Ureter (tissue), 1 donor: ENCODE data around the gene EYS. TPM values are rescaled to one million over a fixed set of nuclear protein-coding genes. Genes with fewer than 3 reads are reported as not detected.
"Not testable (repeated sequence)": the region's sequence is repeated elsewhere in the genome, so short reads cannot be mapped to it uniquely, and the experiment has no call there.

Source experiments
- DNase-seq: peaks from one replicate; pipeline ENCODE4 v3.0.0-alpha.2; 2020; ENCODE audit warnings: low spot score
- total RNA-seq: library from RNA; stranded (reverse); gene quantifications from one replicate; pipeline ENCODE4 v1.2.4, GENCODE V29; 2023
- donor health status: DM: yes; HTN: yes; CAD: no.

Gene EYS
- total RNA-seq, 1 donor from 2014 or later, result not detected

DNA sequence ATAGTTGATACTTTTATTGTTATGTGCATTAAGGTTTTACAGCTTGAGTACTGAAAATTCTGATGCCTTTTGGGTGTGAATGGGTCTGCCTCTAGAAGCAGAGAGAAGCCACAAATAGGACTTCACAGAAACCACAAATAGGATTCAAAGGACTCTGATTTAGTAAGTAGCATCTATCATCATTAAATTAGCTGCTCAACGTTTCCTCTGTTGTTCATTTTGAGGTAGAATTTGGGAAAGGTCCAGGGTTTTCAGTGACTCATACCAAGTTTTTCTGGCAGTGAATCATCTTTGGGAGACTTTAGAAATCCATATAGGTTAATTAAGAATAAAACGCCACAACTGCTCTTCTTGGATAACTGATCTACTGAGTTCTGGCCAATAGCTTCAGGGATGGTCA lies 1966.3 kb downstream of the EYS start:
- DNase-seq, result no peak

DNA sequence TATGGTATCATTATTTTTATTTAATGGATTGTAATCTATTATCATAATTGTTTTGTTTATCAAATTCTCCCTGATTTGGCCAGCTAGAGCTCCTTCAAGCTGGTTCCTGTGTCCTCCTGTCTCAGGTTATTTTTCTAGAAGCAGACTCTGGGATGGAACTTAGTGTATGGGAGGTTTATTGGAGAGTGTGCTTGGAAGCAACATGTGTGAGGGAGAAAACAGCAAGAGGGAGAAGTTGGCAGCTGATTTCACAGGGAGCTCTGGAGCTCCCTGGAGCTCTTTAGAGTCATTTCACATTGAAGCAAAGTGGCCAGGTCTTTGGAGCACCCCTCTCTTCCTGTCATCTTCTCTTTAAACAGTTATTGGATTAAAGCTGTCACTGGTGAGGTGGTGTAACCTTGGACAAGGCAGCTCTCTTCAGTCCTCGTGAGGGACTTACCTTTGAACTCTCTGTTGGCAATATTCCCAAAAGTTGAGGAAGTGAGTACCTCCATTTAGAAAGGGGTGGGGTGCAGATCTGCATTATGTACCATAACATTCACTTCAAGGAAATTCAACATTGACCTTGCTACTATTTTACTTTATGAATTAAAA lies 1967.8 kb downstream of the EYS start:
- DNase-seq, result no peak

DNA sequence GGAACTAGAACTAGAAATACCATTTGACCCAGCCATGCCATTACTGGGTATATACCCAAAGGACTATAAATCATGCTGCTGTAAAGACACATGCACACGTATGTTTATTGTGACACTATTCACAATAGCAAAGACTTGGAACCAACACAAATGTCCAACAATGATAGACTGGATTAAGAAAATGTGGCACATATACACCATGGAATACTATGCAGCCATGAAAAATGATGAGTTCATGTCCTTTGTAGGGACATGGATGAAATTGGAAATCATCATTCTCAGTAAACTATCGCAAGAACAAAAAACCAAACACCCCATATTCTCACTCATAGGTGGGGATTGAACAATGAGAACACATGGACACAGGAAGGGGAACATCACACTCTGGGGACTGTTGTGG lies 1968.8 kb downstream of the EYS start:
- not testable (repeated sequence) for DNase-seq

DNA sequence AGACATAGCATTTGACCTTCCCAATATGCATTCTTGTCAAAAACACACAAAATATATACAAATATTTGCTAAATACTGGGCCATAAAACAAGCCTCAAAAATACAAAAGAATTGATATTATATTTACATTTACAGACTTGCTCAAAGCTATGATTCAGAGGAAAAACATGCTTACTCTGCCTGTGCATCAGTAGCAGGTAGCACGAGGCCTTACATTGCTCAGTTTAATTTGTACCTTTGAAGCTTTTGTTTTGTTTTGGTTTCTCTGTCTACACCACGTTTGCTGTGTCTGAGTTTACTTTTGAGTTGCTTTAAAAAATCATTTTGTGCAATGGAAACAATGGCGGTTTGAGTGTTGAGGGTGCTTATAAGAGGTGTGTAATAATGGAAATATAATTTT lies 1972.1 kb downstream of the EYS start:
- DNase-seq, result no peak

DNA sequence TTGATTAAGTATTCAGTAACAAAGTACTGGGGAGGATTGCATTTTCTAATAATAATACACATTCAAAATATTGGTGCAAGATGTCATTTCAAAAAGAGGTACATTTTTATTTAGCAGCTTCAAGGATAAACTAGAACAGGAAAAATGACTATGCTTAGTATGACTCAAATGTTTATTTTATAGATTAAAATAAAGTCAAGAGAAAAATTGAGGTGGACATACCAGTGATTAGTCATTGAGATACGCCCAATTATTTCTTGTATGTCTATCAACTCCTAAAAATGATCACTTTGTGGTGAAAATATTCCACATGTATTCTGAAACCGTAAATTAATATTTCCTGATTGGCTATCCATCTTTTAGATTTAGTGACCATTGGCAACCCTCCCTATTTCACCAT lies 1974.7 kb downstream of the EYS start:
- no peak for DNase-seq

DNA sequence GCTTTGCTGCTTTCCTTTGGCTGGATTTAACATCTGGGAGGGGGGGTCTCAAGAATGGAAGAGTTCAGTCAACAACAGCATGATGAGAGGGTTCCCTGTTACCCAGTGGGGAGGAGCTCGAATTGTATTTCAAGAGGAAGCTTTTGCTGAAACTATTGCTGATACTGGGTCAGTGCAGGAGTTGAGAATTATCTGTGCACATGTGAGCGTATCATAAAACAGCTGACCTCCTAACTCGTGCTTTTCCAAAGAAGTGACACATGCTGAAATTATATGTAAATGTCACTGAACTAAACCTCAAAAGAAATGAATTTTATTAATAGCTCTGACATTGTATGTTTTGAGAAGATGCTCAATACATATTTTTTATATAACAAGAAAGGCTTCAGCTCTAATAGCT lies 1975.1 kb downstream of the EYS start:
- DNase-seq, result no peak

DNA sequence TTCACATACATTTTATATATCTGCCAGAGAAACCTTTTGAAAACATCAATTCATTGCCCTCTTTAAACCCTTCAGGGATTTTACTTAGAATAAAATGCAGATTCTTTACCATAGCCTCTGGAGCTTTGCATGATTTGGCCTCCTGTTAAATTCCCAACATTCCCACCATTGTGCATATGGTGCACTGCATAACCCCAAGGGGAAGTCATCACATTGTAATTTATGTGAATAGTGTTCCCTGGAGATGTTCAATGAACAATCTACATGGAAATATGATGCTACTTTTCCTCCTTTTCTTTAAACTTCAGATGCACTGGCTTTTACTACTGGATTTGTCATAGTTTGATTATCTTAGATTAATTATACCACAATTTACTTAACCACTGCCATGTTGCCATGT lies 1976.7 kb downstream of the EYS start:
- no peak for DNase-seq

DNA sequence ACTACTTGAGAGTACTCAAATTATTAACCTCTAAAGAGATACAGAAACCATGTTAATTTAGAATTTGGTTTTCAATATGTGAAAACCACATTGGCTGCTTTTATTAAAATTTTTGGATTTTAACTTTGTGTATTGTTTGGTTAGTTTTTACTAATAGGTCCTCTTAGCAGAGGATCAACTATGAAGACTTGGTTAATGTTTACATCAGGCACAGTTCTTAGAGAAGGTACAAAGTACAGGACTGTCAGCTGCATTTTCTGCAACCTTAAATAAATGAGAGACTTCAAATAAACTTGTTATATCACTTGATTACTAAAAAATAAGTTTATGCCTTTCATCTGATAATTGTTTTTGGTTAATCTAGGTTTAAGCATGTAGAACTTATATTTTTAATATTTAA lies 1982.3 kb downstream of the EYS start:
- DNase-seq, result no peak

DNA sequence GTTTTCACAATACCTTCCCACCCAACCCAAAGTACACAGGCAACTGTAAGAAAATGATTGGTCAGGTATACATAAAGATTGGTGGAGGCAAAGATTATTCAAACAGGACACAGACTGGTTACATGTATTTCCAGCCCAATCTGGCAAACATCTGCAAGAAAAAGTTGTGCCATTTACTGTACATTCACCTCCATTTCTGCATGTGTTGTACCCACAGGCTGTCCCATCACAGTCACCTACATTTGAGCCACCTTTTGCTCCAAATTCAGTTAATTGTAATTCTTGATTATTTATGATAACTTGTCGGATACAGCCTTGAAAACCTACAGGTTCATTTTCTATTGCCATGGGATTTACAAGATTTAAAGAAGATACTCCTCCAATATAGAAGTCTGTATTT lies 1985.8 kb downstream of the EYS start:
- no peak for DNase-seq

DNA sequence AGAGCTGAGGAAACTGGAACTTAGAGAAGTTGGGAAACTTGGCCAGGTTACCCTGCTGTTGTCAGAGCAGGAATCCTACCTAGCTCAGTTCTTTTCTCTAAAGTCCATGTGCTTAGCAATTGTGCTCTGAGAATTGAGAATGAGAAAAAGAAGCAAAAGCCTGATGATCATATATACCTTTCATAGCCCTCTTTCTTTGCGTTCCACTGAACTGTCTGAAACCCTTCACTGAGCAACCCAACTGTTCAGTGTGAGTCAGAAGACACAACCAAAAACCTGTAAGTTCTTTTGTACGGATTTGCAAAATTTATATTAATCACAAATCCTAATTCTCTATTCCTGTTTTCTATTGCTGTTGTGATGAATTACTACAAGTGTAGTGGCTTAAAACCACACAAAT lies 1990.9 kb downstream of the EYS start:
- no peak for DNase-seq

DNA sequence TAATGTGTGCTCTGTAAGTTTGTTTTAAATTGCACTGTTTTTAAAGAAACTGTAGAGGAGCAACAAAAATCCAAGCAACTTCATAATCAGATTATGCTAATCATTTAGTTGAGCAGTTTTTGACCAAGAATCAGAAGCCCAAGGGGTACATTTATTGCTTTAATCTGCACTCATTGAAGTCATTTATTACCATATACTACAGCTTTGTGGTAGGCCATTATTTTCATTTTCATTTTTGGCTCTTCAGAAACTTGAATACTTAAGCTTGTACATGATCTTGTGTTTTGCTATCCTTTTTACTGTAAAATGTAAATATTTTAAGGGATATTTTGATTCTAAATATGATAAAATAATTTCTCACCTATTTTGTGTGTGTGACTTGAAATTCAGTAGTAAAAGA lies 1992.9 kb downstream of the EYS start:
- DNase-seq, result no peak

DNA sequence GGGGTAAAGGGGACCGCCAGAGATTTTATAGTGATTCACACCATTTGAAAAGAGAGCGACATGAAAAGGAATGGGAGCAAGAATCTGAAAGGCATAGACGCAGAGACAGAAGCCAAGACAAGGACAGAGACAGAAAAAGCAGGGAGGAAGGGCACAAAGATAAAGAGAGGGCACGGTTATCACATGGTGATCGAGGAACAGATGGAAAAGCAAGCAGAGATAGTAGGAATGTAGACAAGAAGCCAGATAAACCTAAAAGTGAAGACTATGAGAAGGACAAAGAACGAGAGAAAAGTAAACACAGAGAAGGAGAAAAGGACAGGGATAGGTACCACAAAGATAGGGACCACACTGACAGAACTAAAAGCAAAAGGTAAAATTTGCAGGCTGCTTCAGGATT lies 1993.7 kb downstream of the EYS start:
- DNase-seq, result no peak

DNA sequence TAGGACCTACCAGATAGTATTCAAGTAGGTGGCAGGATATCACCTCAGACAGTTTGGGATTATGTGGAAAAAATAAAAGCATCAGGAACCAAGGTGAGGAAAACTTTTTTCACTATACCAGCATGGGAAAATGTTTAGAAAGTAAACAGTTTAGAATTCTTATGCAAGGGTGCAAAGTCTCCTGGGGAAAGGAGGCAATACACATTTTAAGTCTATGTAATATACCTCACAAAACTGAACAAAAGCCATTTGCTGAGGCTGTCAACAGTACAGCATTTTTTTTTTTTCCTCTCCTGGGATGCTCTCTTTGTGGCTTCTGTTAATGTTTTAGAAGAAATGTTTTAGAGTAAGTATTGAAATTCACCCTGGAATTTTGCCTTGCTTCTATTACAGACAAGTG lies 1997.9 kb downstream of the EYS start:
- DNase-seq, result no peak

DNA sequence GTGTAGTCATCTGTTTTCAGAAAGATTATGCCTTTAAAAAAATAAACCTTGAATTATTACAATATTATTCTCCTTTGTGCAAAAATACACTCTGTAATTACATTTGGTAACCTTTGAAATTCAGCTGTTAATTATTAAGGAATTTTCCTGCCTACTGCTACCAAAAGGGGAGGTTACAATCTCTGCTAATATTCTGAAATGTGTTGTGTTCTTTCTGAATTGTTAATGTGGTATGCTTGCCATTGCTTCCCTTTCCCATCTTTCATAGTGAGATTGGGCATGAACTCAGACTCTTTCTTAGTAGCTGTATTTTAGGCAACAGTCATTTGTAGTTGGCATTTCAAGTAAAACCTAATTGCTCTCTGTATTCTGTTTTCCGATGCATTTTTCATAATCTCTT lies 1998.4 kb downstream of the EYS start:
- no peak for DNase-seq

DNA sequence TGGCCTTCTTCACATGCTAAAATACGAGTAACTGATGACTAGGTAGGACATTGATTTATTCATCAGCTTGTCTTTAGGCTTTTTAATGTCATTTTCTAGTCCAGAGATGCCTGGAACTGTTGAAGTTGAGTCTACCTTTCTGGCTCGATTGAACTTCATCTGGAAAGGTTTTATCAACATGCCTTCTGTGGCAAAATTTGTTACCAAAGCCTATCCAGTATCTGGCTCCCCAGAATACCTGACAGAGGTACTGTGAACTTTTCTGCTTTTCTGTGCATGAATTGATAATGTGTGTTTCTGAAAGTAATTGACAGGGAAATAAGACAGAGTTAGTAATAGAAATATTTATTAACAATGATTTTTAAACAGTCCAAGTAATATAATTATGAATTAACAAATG lies 2000.4 kb downstream of the EYS start:
- no peak for DNase-seq

DNA sequence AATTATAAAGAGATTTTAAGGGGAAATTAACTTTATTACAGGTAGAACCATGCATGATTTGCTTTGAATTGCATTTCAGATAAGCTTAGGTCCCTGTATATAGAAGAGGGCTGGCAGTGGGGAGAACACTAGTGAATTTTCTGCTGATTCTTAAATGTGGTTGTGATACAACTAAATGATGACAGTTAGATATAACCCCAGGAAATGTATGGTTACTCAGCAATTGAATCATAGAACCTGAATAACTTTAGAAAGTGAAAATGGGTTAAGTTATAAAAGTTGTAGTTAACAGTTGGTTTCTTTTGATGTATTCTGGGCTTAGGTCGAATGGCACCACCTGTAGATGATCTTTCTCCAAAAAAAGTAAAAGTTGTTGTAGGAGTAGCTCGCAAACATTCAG lies 2001.3 kb downstream of the EYS start:
- DNase-seq, result no peak

DNA sequence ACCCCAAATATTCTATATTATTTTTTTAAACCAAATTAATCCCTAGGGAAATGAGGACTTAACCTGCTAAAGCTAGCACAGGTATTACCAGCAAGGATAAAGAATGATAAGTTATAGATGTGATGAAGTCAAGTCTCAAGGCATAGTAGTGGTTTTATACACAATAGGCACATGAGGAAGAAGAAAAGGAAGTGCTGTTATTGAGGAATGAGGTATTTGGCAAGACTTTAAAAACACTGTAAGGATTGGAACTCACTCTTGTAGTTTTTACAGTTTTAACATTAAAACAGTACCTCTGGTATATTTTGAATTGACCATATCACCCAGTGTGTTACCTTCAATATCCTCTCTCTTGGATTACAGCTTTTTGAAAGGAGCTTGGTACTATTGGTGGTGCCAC lies 2016.8 kb downstream of the EYS start:
- DNase-seq, result no peak

DNA sequence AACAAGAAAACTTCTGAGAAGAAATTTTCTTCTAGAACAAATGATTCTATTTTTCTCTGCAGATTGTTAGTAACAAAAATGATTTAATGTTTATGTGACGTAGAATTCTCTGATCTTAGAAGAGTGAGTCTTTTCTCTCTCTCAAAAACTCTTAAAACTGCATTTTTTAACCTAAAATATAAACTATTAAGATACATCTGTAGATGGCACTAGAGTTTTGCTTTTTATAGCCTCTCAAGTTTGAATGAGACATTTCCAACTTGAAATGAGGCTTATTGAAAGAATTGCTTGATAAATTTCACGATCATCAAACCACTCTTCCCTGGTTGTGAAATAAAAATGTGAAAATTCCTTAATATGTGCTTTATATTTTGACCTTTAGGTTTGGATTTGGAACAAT lies 2017.6 kb downstream of the EYS start:
- no peak for DNase-seq

DNA sequence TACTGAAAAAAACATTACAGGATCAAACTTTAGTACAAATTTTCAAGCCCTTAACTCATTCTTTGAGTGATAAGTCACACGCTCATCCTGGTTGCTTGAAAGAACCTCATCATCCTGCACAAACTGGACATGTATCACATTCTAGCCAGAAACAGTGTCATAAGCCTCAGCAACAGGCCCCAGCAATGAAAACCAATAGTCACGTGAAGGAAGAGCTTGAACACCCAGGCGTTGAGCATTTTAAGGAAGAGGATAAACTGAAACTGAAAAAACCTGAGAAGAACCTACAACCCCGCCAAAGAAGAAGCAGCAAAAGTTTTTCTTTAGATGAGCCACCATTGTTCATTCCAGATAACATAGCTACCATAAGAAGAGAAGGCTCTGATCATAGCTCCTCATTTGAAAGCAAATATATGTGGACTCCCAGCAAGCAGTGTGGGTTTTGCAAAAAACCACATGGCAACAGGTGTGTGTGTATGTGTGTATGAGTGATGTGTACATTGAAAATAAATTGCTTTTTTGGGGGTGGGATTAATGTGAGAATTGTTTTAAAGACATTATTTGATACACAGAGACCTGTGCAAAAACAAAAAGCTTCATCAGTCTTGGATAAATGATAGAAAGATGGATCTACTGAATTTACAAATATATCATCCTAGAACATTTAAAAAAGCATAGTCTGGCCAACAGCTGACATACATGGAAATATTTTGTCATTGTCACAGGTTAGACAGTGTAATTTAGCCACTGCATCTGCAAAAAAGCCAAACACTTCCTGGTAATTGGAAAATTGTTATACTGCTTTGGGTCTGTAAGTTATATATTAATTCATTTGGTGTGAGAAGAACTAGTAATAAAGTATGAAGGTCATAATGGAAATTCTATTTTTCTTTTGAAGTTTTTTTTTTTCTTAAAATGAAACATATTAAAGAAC lies 2021.3 kb downstream of the EYS start:
- DNase-seq, result no peak

DNA sequence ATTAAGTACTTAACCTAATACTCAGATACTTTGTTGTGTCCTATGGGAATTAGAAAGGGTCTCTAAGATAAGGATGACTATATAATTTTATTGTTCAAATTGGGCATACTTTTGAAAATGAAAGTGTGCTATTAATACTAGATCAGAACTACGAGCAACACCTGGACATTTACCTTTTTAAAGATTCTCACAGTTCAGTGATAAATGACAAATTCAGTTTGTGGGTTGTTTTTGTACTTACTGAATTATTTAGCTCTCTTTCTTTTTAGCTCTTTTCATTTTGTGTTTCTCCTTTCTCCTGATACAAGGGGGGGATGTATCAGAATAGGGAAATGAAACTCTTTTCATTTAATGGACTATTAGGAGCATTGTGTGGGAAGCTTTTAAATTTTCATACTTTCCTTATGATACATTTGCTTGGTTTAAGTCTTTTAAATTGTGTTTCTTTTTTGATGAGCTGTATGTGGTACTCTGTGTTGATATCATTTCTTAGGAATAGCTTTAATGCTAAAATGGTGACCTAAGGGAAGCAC lies 2023.9 kb downstream of the EYS start:
- DNase-seq, result no peak

DNA sequence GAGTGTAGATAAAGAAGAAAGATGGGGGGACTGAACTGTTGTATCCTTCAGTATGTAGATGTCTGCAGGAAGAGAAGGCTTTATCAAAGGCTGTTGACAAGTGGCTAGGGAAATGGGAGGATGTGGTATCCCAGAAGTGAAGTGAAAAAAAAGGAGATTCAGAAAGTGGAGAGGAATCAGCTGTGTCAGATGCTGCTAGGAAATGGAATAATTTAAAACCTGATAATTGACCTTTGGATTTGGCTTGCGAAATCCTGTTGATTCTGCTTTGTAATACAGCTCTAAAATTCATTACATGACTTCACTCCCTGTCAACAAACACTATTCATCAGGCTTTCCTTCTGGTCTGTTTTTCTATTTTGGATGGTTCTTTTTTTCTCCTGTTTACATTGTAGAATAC lies 2029.7 kb downstream of the EYS start:
- no peak for DNase-seq

DNA sequence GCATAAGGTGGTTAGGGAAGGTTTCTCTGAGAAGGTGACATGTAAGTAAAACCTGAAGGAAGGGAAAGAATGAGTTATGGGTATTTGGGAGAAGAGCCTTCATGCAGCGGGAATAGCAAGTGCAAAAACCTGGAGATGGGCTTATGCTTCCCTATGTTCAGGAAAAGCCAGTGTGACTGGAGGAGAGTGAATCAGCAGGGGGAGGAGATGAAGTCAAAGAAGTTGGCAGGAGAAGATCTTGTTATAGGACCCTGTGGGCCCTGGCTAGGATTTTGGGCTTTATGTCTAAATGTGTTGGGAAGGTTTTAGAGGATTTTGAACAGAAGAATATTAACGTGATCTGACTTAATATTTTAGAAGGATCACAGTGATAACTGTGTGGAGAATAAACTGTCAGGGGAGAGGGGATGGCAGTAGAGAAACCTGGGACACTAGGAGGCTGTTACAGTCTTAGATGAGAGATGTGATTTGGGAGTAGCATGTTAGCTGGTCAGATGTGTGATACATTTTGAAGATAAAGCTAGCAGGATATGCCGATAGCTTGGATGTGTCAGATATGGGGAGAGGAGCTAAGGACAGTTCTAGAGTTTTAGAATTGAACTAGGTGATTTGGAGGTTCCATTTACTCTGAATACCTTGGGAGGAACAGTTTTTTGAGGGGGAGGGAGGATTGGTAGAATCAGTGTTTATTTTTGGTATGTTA lies 2030.5 kb downstream of the EYS start:
- no peak for DNase-seq

DNA sequence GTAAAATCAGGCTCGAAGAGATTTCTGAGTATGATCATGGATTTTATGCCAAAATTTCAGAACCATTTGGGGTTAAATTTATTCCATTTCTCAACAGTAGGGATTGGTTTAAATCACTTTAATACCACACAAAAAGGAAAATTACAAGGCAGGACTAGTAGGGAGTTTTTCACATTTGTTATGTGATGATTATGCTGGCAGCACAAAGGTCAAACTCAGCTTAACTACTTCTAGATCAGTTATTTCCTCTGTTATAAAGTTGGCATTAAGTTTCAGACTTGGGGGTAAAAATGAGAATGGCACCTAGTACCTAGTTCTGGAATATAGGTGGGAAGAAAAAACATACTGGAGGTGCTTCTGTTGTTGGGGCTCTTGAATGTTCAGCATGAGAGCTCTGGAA lies 2031.9 kb downstream of the EYS start:
- DNase-seq, result no peak
